K562 (cell line): ENCODE results near the gene SRF. TPM values are rescaled to one million over a fixed set of nuclear protein-coding genes. Genes with fewer than 3 reads are reported as not detected.

Experiments
- ATAC-seq: fragments of 200-7000 bp; cut with Tn5 transposase; 3 replicates; pipeline ENCODE4 v1.9.1; 2020; ENCODE audit warnings: moderate library complexity
- BruUV-seq: library from RNA; stranded (reverse); fragments of 400-500 nt; replicated peaks from 2 replicates; lab custom pipeline; 2021; lab: Mats Ljungman, UMichigan
- CTCF ChIA-PET: fragments of 300-600 bp; formaldehyde crosslinking; extraction: SDS; loops from one replicate; lab custom pipeline; 2021; ENCODE audit warnings: low intra/inter-chr PET ratio; lab: Yijun Ruan, JAX
- POLR2A ChIA-PET: fragments of 300-600, 350-650 bp; sonication (Branson Sonifier 250); formaldehyde crosslinking; extraction: SDS; loops from one replicate; lab custom pipeline; 2021; ENCODE audit warnings: antibody characterized with exemption, inconsistent platforms; lab: Yijun Ruan, JAX
- DNase-seq, 4 experiments: peaks; one replicate each; pipeline versions ENCODE4 v3.0.0 to v3.0.0-alpha.2; 2011 to 2018; ENCODE audit warnings: low spot score in 3 of 4, mixed read lengths in 3 of 4; ENCODE audit errors: extremely low read depth in 1 of 4
- FAIRE-seq: peaks from 2 replicates; lab custom pipeline; 2011; peaks lifted over from hg19 to GRCh38; lab: Jason Lieb, UNC
- H2AFZ ChIP-seq: 2 replicates; pipeline ENCODE4 v1.6.0; 2011; ENCODE audit warnings: low read depth, low read length, control low read depth, inconsistent platforms
- H3K27ac ChIP-seq: fragments of 200-600 bp; 3 replicates; pipeline ENCODE4 v1.8.0; 2011; ENCODE audit warnings: low read depth, mild to moderate bottlenecking, control low read depth, inconsistent platforms, low read length, moderate library complexity, mixed read lengths; ENCODE audit errors: extremely low read depth
- H3K27me3 ChIP-seq, 2 experiments: fragments of 300-600 bp in 1 of 2; 2 replicates in 1 of 2; 3 replicates in 1 of 2; pipeline versions ENCODE4 v1.6.0 to v1.8.0; 2011; ENCODE audit warnings: inconsistent platforms in 2 of 2, low read length in 2 of 2, mild to moderate bottlenecking in 1 of 2, mixed read lengths in 1 of 2, moderate library complexity in 1 of 2; ENCODE audit not compliant: control insufficient read depth in 2 of 2, insufficient read depth in 2 of 2
- H3K36me3 ChIP-seq: fragments of 300-600 bp; 3 replicates; pipeline ENCODE4 v1.8.0; 2011; ENCODE audit warnings: mild to moderate bottlenecking, low read length, inconsistent platforms; ENCODE audit not compliant: control insufficient read depth, insufficient read depth
- H3K4me1 ChIP-seq, 2 experiments: fragments of 200-600 bp in 1 of 2; replicated peaks in 1 of 2; 2 replicates in 1 of 2; 3 replicates in 1 of 2; pipeline versions ENCODE4 v1.5.1 to v1.8.0; 2011; ENCODE audit warnings: inconsistent platforms in 2 of 2, low read length in 2 of 2, mild to moderate bottlenecking in 1 of 2, mixed read lengths in 1 of 2, moderate library complexity in 1 of 2; ENCODE audit not compliant: control insufficient read depth in 2 of 2, insufficient read depth in 2 of 2
- H3K4me2 ChIP-seq: 2 replicates; pipeline ENCODE4 v1.6.1; 2011; ENCODE audit warnings: low read length, control low read depth, inconsistent platforms, mixed read lengths; ENCODE audit not compliant: insufficient read depth
- H3K4me3 ChIP-seq: fragments of 200-600 bp; sonication (generic), shearing (Covaris generic); 2 replicates; pipeline ENCODE4 v1.5.1; 2016; ENCODE audit warnings: control low read depth, inconsistent platforms
- H3K79me2 ChIP-seq: fragments of 200-600 bp; 3 replicates; pipeline ENCODE4 v1.8.0; 2011; ENCODE audit warnings: low read length, inconsistent platforms; ENCODE audit not compliant: control insufficient read depth, insufficient read depth
- H3K9ac ChIP-seq, 2 experiments: 2 replicates each; pipeline versions ENCODE4 v1.6.0 to v1.6.1; 2011; ENCODE audit warnings: low read depth in 2 of 2, low read length in 2 of 2, control low read depth in 1 of 2, inconsistent platforms in 1 of 2, mild to moderate bottlenecking in 1 of 2, mixed read lengths in 1 of 2; ENCODE audit not compliant: insufficient read depth in 1 of 2
- H3K9me1 ChIP-seq: one replicate; pipeline ENCODE4 v1.6.0; 2011; ENCODE audit warnings: inconsistent platforms, mild to moderate bottlenecking, low read length, moderate library complexity; ENCODE audit not compliant: control insufficient read depth, insufficient read depth
- H3K9me3 ChIP-seq: replicated peaks from 2 replicates; pipeline ENCODE4 v1.5.1; 2011; ENCODE audit warnings: low read depth, low read length, inconsistent platforms; ENCODE audit not compliant: control insufficient read depth, insufficient read depth
- H4K20me1 ChIP-seq: replicated peaks from 2 replicates; pipeline ENCODE4 v1.6.1; 2011; ENCODE audit warnings: low read length, inconsistent platforms, mixed read lengths; ENCODE audit not compliant: control insufficient read depth, insufficient read depth
- HDAC6 ChIP-seq: IDR thresholded peaks from 2 replicates; pipeline ENCODE4 v1.6.1; 2012; ENCODE audit warnings: low read depth, mild to moderate bottlenecking, control low read depth, inconsistent platforms, low read length, moderate library complexity
- ILF3 ChIP-seq: fragments of 450-650 bp; IDR thresholded peaks from 2 replicates; pipeline ENCODE4 v1.6.1; 2018; ENCODE audit warnings: antibody characterized with exemption, mild to moderate bottlenecking, moderate library complexity, borderline replicate concordance
- PHF21A ChIP-seq: fragments of 450-650 bp; IDR thresholded peaks from 2 replicates; pipeline ENCODE4 v1.6.1; 2017; ENCODE audit warnings: low read depth, borderline replicate concordance
- POLR2G ChIP-seq: fragments of 200-400 bp; formaldehyde crosslinking; IDR thresholded peaks from 2 replicates; pipeline ENCODE4 v1.6.1; 2017; ENCODE audit warnings: low read depth, mild to moderate bottlenecking, antibody characterized with exemption, low read length, moderate library complexity
- SAFB2 ChIP-seq: fragments of 200-400 bp; formaldehyde crosslinking; IDR thresholded peaks from 2 replicates; pipeline ENCODE4 v1.6.1; 2018; ENCODE audit warnings: borderline replicate concordance, low read length, low read depth, moderate library complexity; ENCODE audit not compliant: severe bottlenecking
- SMARCA4 ChIP-seq: fragments of 450-650 bp; IDR thresholded peaks from 2 replicates; pipeline ENCODE4 v1.6.1; 2016
- YY1 ChIP-seq, 3 experiments: IDR thresholded peaks; 2 replicates each; pipeline ENCODE4 v1.6.1; 2011; ENCODE audit warnings: low read length in 2 of 3, mild to moderate bottlenecking in 2 of 3, moderate library complexity in 2 of 3, borderline replicate concordance in 1 of 3, control low read depth in 1 of 3, low read depth in 1 of 3; ENCODE audit not compliant: insufficient read depth in 3 of 3, insufficient replicate concordance in 2 of 3, control insufficient read depth in 1 of 3, insufficient read length in 1 of 3; ENCODE audit errors: extremely low read depth in 1 of 3
- ZNF175 ChIP-seq: fragments of 200-800 bp; sonication (Bioruptor generic); IDR thresholded peaks from 2 replicates; pipeline ENCODE4 v1.6.1; 2016; ENCODE audit warnings: low read depth, mild to moderate bottlenecking, missing genetic modification characterization, missing compliant biosample characterization
- ZNF717 ChIP-seq: fragments of 250-450 bp; sonication (Bioruptor Pico); IDR thresholded peaks from 2 replicates; pipeline ENCODE4 v1.5.0; 2021
- ZNF79 ChIP-seq: fragments of 250-450 bp; sonication (Bioruptor Pico); IDR thresholded peaks from 2 replicates; pipeline ENCODE4 v1.4.0; 2020; ENCODE audit warnings: low read depth, mild to moderate bottlenecking, moderate library complexity
- WGBS: fragments of 100-300 bp; shearing (Covaris generic); methylation state at CpG from one replicate; pipeline ENCODE4 v1.1.6; 2016; ENCODE audit warnings: low coverage, mixed read lengths; ENCODE audit not compliant: insufficient coverage; ENCODE audit errors: missing lambda C conversion rate; 5-methylcytosine and 5-hydroxymethylcytosine counted together
- in situ Hi-C: fragments of 300-500 bp; cut with MboI; formaldehyde crosslinking; loops from 4 replicates; pipeline ENCODE4 v1.15.0; 2018; ENCODE audit warnings: inconsistent platforms, mixed read lengths
- intact Hi-C: fragments of 100-400 bp; cut with micrococcal nuclease; formaldehyde crosslinking; loops from 2 replicates; pipeline ENCODE4 v1.14.2; 2022
- polyA plus RNA-seq, 8 experiments: library from polyadenylated mRNA; depleted of rRNA in 4 of 8; stranded (reverse) in 5 of 8; unstranded in 3 of 8; fragments of >200 nt; fragmentation: Nextera tagmentation in 2 of 8; fragmentation: Illumina TruSeq in 1 of 8; extraction: Ambion mirVana in 2 of 8; extraction: Trizol in 1 of 8; gene quantifications; 2 replicates each; pipeline versions ENCODE4 v1.2.1 to v1.2.3, GENCODE V29; 2011 to 2014; ENCODE audit warnings: inconsistent platforms in 1 of 8, missing spikeins in 1 of 8
- total RNA-seq, 7 experiments: library from RNA; depleted of rRNA in 6 of 7; stranded (reverse); fragments of >200 nt in 6 of 7; fragmentation: Illumina TruSeq in 2 of 7; extraction: Trizol in 2 of 7; gene quantifications; 2 replicates each; pipeline versions ENCODE4 v1.2.1 to v1.2.3, GENCODE V29; 2011 to 2021; ENCODE audit warnings: low replicate concordance in 1 of 7
- TF ChIP-seq, protein P1 (sequence below): fragments of 450-650 bp; IDR thresholded peaks from 2 replicates; pipeline ENCODE4 v1.6.1; 2018; ENCODE audit warnings: mild to moderate bottlenecking, low read depth; ENCODE audit not compliant: partially characterized antibody
- TF ChIP-seq, protein P2 (sequence below): fragments of 250-450 bp; sonication (Bioruptor Pico); IDR thresholded peaks from 2 replicates; pipeline ENCODE4 v1.4.0; 2020

Gene SRF
- total and polyA plus RNA-seq, 9 of the 15 experiments (the other 6 are each of a cell fraction or from before 2014, with no cell fraction given), result 2.5 to 37.0 (median 24.6) TPM

DNA sequence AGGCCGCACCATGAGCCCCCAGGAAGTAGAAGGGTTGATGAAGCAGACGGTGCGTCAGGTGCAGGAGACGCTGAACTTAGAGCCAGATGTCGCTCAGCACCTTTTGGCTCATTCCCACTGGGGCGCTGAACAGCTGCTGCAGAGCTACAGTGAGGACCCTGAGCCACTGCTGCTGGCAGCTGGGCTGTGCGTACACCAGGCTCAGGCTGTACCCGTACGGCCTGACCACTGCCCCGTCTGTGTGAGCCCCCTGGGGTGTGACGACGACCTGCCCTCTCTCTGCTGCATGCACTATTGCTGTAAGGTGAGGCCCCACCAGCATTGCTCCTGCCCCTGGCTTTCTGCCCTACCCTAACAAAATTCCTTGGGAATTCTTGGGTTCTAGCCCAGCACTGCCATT, 45.1 kb downstream of the SRF start:
- Histone ChIP-seq H3K9me1 (no peaks in the 10 kb centered on the region), H3K4me1 (peaks cover 12 to 25% of the 10 kb centered on the region in 2 experiments; a peak in 4 of 5 replicates), H3K4me3 (no peak overlapping the region), H3K9me3 (no peaks in the 10 kb centered on the region), H2AFZ (no peak overlapping the region), H3K4me2 (no peak overlapping the region), H3K79me2 (no peaks in the 10 kb centered on the region), H4K20me1 (no peaks in the 10 kb centered on the region), H3K9ac (peak overlapping the region in 1 of 2 experiments; percentile 61; a peak in 2 of 4 replicates), H3K36me3 (no peaks in the 10 kb centered on the region), H3K27me3 (no peaks in the 10 kb centered on the region), H3K27ac (no peak overlapping the region)
- no TSS peak for BruUV-seq
- in situ Hi-C loops (no loop called here), intact Hi-C loops (no loop called here)
- peak; percentile 49 for TF ChIP-seq POLR2G
- TF ChIP-seq SAFB2, result no peak
- ChIA-PET POLR2A (interaction anchor here (0.7 to 10.7 kb wide), 4 partner anchors 10 to 34 kb away, joined by 3 to 118 read pairs (median 6); partner anchors contain the start of genes CUL9 and DNPH1), CTCF (no interaction called here)
- FAIRE-seq (no peak), DNase-seq (no peak), ATAC-seq (no peak)
- 63% methylated on average over 12 of the region's 12 CpGs for WGBS

DNA sequence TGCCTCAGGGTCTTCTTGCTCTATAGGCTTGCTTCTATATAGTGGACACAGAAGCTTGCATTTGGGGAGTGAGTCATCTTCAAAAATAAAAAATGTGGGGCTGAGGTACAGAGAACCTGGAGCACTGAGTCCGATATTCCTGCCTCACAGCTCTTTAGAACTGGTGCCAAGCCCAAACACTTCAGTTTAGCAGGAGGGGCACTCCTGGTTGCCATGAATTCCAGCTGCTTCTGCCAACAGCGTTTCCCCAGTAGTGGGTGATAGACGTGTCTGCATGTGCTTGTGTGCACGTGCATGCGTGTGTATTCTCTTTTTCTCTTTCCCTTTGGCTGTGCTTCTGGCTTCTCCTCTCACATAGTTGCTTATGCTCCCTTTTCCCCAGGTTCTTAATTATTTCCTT, 46.3 kb downstream of the SRF start:
- Histone ChIP-seq H3K79me2 (no peaks in the 10 kb centered on the region), H3K4me2 (no peak overlapping the region), H3K4me3 (no peak overlapping the region), H3K9me3 (no peaks in the 10 kb centered on the region), H3K4me1 (peaks cover 12 to 31% of the 10 kb centered on the region in 2 experiments; a peak in 4 of 5 replicates), H3K27me3 (no peaks in the 10 kb centered on the region), H3K27ac (no peak overlapping the region), H2AFZ (no peak overlapping the region), H3K36me3 (no peaks in the 10 kb centered on the region), H3K9ac (no peak overlapping the region), H3K9me1 (no peaks in the 10 kb centered on the region), H4K20me1 (no peaks in the 10 kb centered on the region)
- CTCF ChIA-PET, result no interaction called here
- BruUV-seq, result no TSS peak
- FAIRE-seq (peak; percentile 11), DNase-seq (no peak), ATAC-seq (no peak)
- POLR2A ChIA-PET, result interaction anchor here (0.6 to 10.7 kb wide), 2 partner anchors 9 to 50 kb away, joined by 4 to 118 read pairs; partner anchors contain the start of gene DNPH1
- in situ Hi-C loops, result no loop called here
- 52% methylated on average over 5 of the region's 5 CpGs for WGBS
- intact Hi-C loops, result no loop called here
- TF ChIP-seq, protein P1, sequence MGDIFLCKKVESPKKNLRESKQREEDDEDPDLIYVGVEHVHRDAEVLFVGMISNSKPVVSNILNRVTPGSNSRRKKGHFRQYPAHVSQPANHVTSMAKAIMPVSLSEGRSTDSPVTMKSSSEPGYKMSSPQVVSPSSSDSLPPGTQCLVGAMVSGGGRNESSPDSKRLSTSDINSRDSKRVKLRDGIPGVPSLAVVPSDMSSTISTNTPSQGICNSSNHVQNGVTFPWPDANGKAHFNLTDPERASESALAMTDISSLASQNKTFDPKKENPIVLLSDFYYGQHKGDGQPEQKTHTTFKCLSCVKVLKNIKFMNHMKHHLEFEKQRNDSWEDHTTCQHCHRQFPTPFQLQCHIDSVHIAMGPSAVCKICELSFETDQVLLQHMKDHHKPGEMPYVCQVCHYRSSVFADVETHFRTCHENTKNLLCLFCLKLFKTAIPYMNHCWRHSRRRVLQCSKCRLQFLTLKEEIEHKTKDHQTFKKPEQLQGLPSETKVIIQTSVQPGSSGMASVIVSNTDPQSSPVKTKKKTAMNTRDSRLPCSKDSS, result no peak
- TF ChIP-seq HDAC6 (no peak), ZNF717 (CRISPR knock-in tag) (no peak), PHF21A (no peak), ZNF175 (CRISPR knock-in tag) (no peak), ILF3 (no peak), ZNF79 (CRISPR knock-in tag) (no peak), SMARCA4 (no peak), YY1 (IDR thresholded peaks at IDR 0.05; ENCODE audit: borderline replicate concordance in 1 of 3, control insufficient read depth in 1 of 3, extremely low read depth in 1 of 3, insufficient read depth in 3 of 3, insufficient read length in 1 of 3, insufficient replicate concordance in 2 of 3, low read depth in 1 of 3, low read length in 2 of 3) (no peak)
- TF ChIP-seq, protein P2, sequence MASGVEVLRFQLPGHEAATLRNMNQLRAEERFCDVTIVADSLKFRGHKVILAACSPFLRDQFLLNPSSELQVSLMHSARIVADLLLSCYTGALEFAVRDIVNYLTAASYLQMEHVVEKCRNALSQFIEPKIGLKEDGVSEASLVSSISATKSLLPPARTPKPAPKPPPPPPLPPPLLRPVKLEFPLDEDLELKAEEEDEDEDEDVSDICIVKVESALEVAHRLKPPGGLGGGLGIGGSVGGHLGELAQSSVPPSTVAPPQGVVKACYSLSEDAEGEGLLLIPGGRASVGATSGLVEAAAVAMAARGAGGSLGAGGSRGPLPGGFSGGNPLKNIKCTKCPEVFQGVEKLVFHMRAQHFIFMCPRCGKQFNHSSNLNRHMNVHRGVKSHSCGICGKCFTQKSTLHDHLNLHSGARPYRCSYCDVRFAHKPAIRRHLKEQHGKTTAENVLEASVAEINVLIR (CRISPR knock-in tag), result no peak
